B cell (primary cell): ENCODE measurements around the gene SFTPB. TPM values are rescaled to one million over a fixed set of nuclear protein-coding genes. Genes with fewer than 3 reads are reported as not detected.
A peak's percentile ranks its signal among the peaks of the same experiment; 100 is the strongest.

Experiments used
- ATAC-seq: fragments of 200-7000 bp; cut with Tn5 transposase; one replicate; pipeline ENCODE4 v1.10.0; 2021; ENCODE audit warnings: low read depth, mild to moderate bottlenecking, moderate number of reproducible peaks, moderate library complexity
- CTCF ChIA-PET: fragments of 350-600 bp; sonication (Branson Sonifier 250); formaldehyde crosslinking; loops from one replicate; lab custom pipeline; 2021; ENCODE audit warnings: antibody characterized with exemption, inconsistent platforms; lab: Charles Lee
- POLR2A ChIA-PET: fragments of 350-600 bp; sonication (Branson Sonifier 250); formaldehyde crosslinking; loops from one replicate; lab custom pipeline; 2021; ENCODE audit warnings: antibody characterized with exemption; lab: Charles Lee
- DNase-seq: peaks from one replicate; pipeline ENCODE4 v3.0.0; 2013
- H2AFZ ChIP-seq: 2 replicates; pipeline ENCODE4 v1.6.1; 2012; ENCODE audit warnings: mild to moderate bottlenecking, low read depth, low read length; ENCODE audit not compliant: insufficient read depth, poor library complexity, severe bottlenecking
- H3K27ac ChIP-seq, 2 donors: 1 replicate in 1 of 2; 2 replicates in 1 of 2; pipeline ENCODE4 v1.5.1; 2012 to 2013; ENCODE audit warnings: low read length in 2 of 2, mild to moderate bottlenecking in 2 of 2, moderate library complexity in 1 of 2
- H3K27me3 ChIP-seq, 4 experiments: fragments of 200-600 bp in 1 of 4; sonication (generic) in 1 of 4; replicated peaks in 1 of 4; 1 replicate in 2 of 4; 2 replicates in 2 of 4; pipeline versions ENCODE4 v1.6.1 to v1.7.0; 2013 to 2016; ENCODE audit warnings: low read length in 3 of 4, mild to moderate bottlenecking in 2 of 4, mixed read lengths in 1 of 4, moderate library complexity in 1 of 4; ENCODE audit not compliant: insufficient read depth in 4 of 4, control insufficient read depth in 3 of 4; ENCODE audit errors: control extremely low read depth in 1 of 4
- H3K36me3 ChIP-seq, 2 experiments: replicated peaks in 1 of 2; 1 replicate in 1 of 2; 2 replicates in 1 of 2; pipeline versions ENCODE4 v1.6.1 to v1.7.1; 2013; ENCODE audit warnings: low read length in 1 of 2; ENCODE audit not compliant: insufficient read depth in 2 of 2, control insufficient read depth in 1 of 2; ENCODE audit errors: control extremely low read depth in 1 of 2, extremely low read depth in 1 of 2
- H3K4me1 ChIP-seq, 2 donors: fragments of 200-600 bp in 1 of 2; sonication (generic) in 1 of 2; 1 replicate in 1 of 2; 2 replicates in 1 of 2; pipeline versions ENCODE4 v1.5.1 to v1.6.1; 2013 to 2017; ENCODE audit warnings: low read length in 2 of 2; ENCODE audit not compliant: control insufficient read depth in 2 of 2, insufficient read depth in 2 of 2
- H3K4me2 ChIP-seq: replicated peaks from 2 replicates; pipeline ENCODE3; 2012; ENCODE audit warnings: mild to moderate bottlenecking, low read depth, low read length; ENCODE audit not compliant: poor library complexity, severe bottlenecking
- H3K4me3 ChIP-seq, 5 experiments: fragments of 200-600 bp in 1 of 5; sonication (generic) in 1 of 5; 1 replicate in 3 of 5; 2 replicates in 2 of 5; pipeline versions ENCODE4 v1.5.1 to v1.7.0; 2011 to 2016; ENCODE audit warnings: low read length in 4 of 5, mild to moderate bottlenecking in 4 of 5, low read depth in 2 of 5, control low read depth in 1 of 5, moderate library complexity in 1 of 5; ENCODE audit not compliant: insufficient read depth in 1 of 5; ENCODE audit errors: control extremely low read depth in 1 of 5, extremely low read depth in 1 of 5
- H3K79me2 ChIP-seq: fragments of 200-600 bp; sonication (generic); one replicate; pipeline ENCODE4 v1.6.0; 2016; ENCODE audit warnings: low read length; ENCODE audit not compliant: control insufficient read depth, insufficient read depth
- H3K9ac ChIP-seq: fragments of 200-600 bp; sonication (generic); 2 replicates; pipeline ENCODE4 v1.6.1; 2017; ENCODE audit warnings: mild to moderate bottlenecking, low read length, moderate library complexity
- H3K9me3 ChIP-seq, 3 donors: one replicate each; pipeline versions ENCODE4 v1.6.1 to v1.7.1; 2013; ENCODE audit warnings: low read length in 2 of 3; ENCODE audit not compliant: control insufficient read depth in 2 of 3, insufficient read depth in 1 of 3; ENCODE audit errors: control extremely low read depth in 1 of 3
- H4K20me1 ChIP-seq: 2 replicates; pipeline ENCODE4 v1.6.0; 2012; ENCODE audit warnings: mild to moderate bottlenecking, low read length; ENCODE audit not compliant: insufficient read depth, control insufficient read depth, poor library complexity, severe bottlenecking
- H3K27ac Mint-ChIP-seq: one replicate; pipeline ENCODE4 v1.8.0; 2021; ENCODE audit warnings: mixed read lengths
- H3K27me3 Mint-ChIP-seq: one replicate; pipeline ENCODE4 v1.8.0; 2021; ENCODE audit warnings: mixed read lengths
- H3K4me1 Mint-ChIP-seq: one replicate; pipeline ENCODE4 v1.8.0; 2021; ENCODE audit warnings: mixed read lengths
- H3K4me3 Mint-ChIP-seq: one replicate; pipeline ENCODE4 v1.8.0; 2021; ENCODE audit warnings: mixed read lengths
- H3K9me3 Mint-ChIP-seq: one replicate; pipeline ENCODE4 v1.8.0; 2022; ENCODE audit warnings: mixed read lengths; ENCODE audit not compliant: insufficient read depth
- EZH2 ChIP-seq: IDR thresholded peaks from 2 replicates; pipeline ENCODE4 v1.6.1; 2012; ENCODE audit warnings: borderline replicate concordance, low read depth, mild to moderate bottlenecking, moderate library complexity, low read length; ENCODE audit not compliant: insufficient read depth, poor library complexity, severe bottlenecking
- WGBS: methylation state at CpG from one replicate; pipeline ENCODE4 v1.1.5; 2013; ENCODE audit warnings: missing lambda C conversion rate; ENCODE audit not compliant: insufficient coverage; 5-methylcytosine and 5-hydroxymethylcytosine counted together
- intact Hi-C: fragments of 100-400 bp; cut with micrococcal nuclease; formaldehyde crosslinking; loops from one replicate; pipeline ENCODE4 v1.10.0; 2022
- polyA plus RNA-seq: library from polyadenylated mRNA; depleted of rRNA; stranded (reverse); fragments of >200 nt; gene quantifications from 2 replicates; pipeline ENCODE4 v1.2.3, GENCODE V29; 2012
- total RNA-seq, 2 donors: library from RNA; stranded (reverse); fragments of 120-200 nt in 1 of 2; gene quantifications; 1 replicate in 1 of 2; 2 replicates in 1 of 2; pipeline versions ENCODE4 v1.2.3 to v1.2.4, GENCODE V29; 2013 to 2022
- TF ChIP-seq, protein P1 (sequence below): fragments of 200-600 bp; IDR thresholded peaks from one replicate; pipeline ENCODE4 v1.8.0; 2022; ENCODE audit warnings: antibody characterized with exemption, mild to moderate bottlenecking

The SFTPB gene
- total and polyA plus RNA-seq, 2 donors (not counting 1 experiment from before 2014, with no cell fraction given), result not detected

DNA sequence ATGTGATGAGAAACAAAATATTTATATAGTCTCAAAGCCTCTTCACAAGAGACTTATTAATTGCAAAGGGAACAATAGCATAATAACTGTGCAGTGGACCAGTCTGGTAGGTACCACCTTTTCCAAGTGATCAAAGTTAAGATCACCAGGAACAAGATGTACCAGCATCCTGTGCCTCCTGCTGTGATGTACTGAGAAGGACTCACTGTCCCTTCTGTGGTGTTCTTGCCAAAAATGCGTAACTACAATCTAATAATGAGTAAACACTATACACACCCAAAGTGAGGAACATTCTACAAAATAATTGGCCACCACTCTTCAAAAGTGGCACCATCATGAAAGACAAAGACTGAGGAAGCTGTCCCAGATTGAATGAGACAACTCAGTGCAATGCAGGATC lies 40.6 kb upstream of the SFTPB start:
- DNase-seq (no peak), ATAC-seq (no peak)
- H3K27me3 ChIP-seq, result peaks cover 0 to 15% (median 2%) of the 10 kb centered on the region in 4 experiments
- Mint-ChIP-seq H3K27me3 (peaks cover 25% of the 10 kb centered on the region), H3K4me1 (peaks cover 34% of the 10 kb centered on the region), H3K27ac (no peak overlapping the region), H3K4me3 (no peak overlapping the region), H3K9me3 (no peaks in the 10 kb centered on the region)
- H3K4me2 ChIP-seq, result no peak overlapping the region
- 100% methylated on average over 1 of the region's 1 CpG for WGBS
- H3K9ac ChIP-seq, result no peak overlapping the region
- TF ChIP-seq EZH2, result no peak
- TF ChIP-seq, protein P1, sequence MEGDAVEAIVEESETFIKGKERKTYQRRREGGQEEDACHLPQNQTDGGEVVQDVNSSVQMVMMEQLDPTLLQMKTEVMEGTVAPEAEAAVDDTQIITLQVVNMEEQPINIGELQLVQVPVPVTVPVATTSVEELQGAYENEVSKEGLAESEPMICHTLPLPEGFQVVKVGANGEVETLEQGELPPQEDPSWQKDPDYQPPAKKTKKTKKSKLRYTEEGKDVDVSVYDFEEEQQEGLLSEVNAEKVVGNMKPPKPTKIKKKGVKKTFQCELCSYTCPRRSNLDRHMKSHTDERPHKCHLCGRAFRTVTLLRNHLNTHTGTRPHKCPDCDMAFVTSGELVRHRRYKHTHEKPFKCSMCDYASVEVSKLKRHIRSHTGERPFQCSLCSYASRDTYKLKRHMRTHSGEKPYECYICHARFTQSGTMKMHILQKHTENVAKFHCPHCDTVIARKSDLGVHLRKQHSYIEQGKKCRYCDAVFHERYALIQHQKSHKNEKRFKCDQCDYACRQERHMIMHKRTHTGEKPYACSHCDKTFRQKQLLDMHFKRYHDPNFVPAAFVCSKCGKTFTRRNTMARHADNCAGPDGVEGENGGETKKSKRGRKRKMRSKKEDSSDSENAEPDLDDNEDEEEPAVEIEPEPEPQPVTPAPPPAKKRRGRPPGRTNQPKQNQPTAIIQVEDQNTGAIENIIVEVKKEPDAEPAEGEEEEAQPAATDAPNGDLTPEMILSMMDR, result no peak
- POLR2A ChIA-PET, result no interaction called here
- H4K20me1 ChIP-seq, result no peaks in the 10 kb centered on the region
- peaks cover 38% of the 10 kb centered on the region in 2 donors for H3K4me1 ChIP-seq
- H3K79me2 ChIP-seq, result no peaks in the 10 kb centered on the region
- no peaks in the 10 kb centered on the region for H3K36me3 ChIP-seq
- no peaks in the 10 kb centered on the region for H3K9me3 ChIP-seq
- no peak overlapping the region for H2AFZ ChIP-seq
- no peak overlapping the region for H3K27ac ChIP-seq
- intact Hi-C loops, result loop anchor here (10.0 kb wide), 1 partner anchor 174 kb away; the partner anchor contains the start of gene MAT2A
- CTCF ChIA-PET, result interaction anchor here (0.6 to 8.8 kb wide), 11 partner anchors 9 to 288 kb away, joined by 3 to 134 read pairs (median 10); partner anchors contain the start of gene GNLY
- H3K4me3 ChIP-seq, result no peak overlapping the region

- H3K79me2 ChIP-seq, result no peaks in the 10 kb centered on the region
- peak overlapping the region; percentile 1 for H2AFZ ChIP-seq
- Mint-ChIP-seq H3K4me3 (peak overlapping the region; percentile 40), H3K27ac (peak overlapping the region; percentile 38), H3K27me3 (peaks cover 16% of the 10 kb centered on the region), H3K4me1 (peaks cover 39% of the 10 kb centered on the region), H3K9me3 (no peaks in the 10 kb centered on the region)
- TF ChIP-seq, protein P1, result peak; percentile 94
- no peak for TF ChIP-seq EZH2
- peaks cover 39 to 44% of the 10 kb centered on the region in 2 donors for H3K4me1 ChIP-seq
- H4K20me1 ChIP-seq, result no peaks in the 10 kb centered on the region
- no peaks in the 10 kb centered on the region for H3K9me3 ChIP-seq
- no peak overlapping the region for H3K4me3 ChIP-seq
- intact Hi-C loops, result loop anchor here (1.0 to 10.0 kb wide), 4 partner anchors 28 to 316 kb away; partner anchors contain the start of gene MAT2A
- no peak overlapping the region for H3K9ac ChIP-seq
- H3K4me2 ChIP-seq, result peak overlapping the region; percentile 37
- H3K27ac ChIP-seq, result no peak overlapping the region
- peaks cover 0 to 9% (median 0%) of the 10 kb centered on the region in 4 experiments for H3K27me3 ChIP-seq
- ChIA-PET POLR2A (interaction anchor here (0.6 kb wide), 1 partner anchor 181 kb away, joined by 3 read pairs; no protein-coding TSS in a partner anchor), CTCF (interaction anchor here (0.9 to 8.8 kb wide), 17 partner anchors 9 to 287 kb away, joined by 3 to 134 read pairs (median 8); partner anchors contain the start of gene GNLY)
- H3K36me3 ChIP-seq, result no peaks in the 10 kb centered on the region
- peak; percentile 90 for DNase-seq
- ATAC-seq, result peak; percentile 71
- 10% methylated on average over 4 of the region's 10 CpGs for WGBS
Observed at GRCh38 chr2:85707304-85707703, 39.3 kb upstream of the SFTPB start.
